Prostate gland (tissue), 2 donors: ENCODE data around the gene KIAA1586. TPM values are rescaled to one million over a fixed set of nuclear protein-coding genes. Genes with fewer than 3 reads are reported as not detected.

Experiments used
- DNase-seq: peaks from one replicate; pipeline ENCODE4 v3.0.0-alpha.2; 2019; ENCODE audit warnings: low spot score
- H3K27ac ChIP-seq, 2 donors: fragments of 200-600 bp; sonication (generic); 2 replicates each; pipeline ENCODE4 v1.5.1; 2017 to 2019
- H3K27me3 ChIP-seq: fragments of 200-600 bp; sonication (generic); replicated peaks from 2 replicates; pipeline ENCODE4 v1.5.1; 2019; ENCODE audit not compliant: insufficient read depth
- H3K36me3 ChIP-seq, 2 donors: fragments of 200-600 bp; sonication (generic); 1 replicate in 1 of 2; 2 replicates in 1 of 2; pipeline versions ENCODE4 v1.5.1 to v1.8.1; 2017 to 2019
- H3K4me1 ChIP-seq: fragments of 200-600 bp; sonication (generic); replicated peaks from 2 replicates; pipeline ENCODE4 v1.5.1; 2019
- H3K4me3 ChIP-seq, 2 donors: fragments of 200-600 bp; sonication (generic); 2 replicates each; pipeline ENCODE4 v1.5.1; 2017 to 2019
- H3K9me3 ChIP-seq: fragments of 200-600 bp; sonication (generic); 2 replicates; pipeline ENCODE4 v1.5.1; 2017
- POLR2A ChIP-seq: fragments of 450-650 bp; IDR thresholded peaks from one replicate; pipeline ENCODE4 v1.6.1; 2016; ENCODE audit warnings: antibody characterized with exemption, mild to moderate bottlenecking
- POLR2AphosphoS5 ChIP-seq: sonication (generic); formaldehyde crosslinking; IDR thresholded peaks from one replicate; pipeline ENCODE4 v1.6.1; 2017; ENCODE audit warnings: antibody characterized with exemption
- WGBS: methylation state at CpG from one replicate; pipeline ENCODE4 v1.1.5; 2018; 5-methylcytosine and 5-hydroxymethylcytosine counted together
- intact Hi-C: fragments of 100-400 bp; cut with DNase I; formaldehyde crosslinking; loops from one replicate; pipeline ENCODE4 v1.14.2; 2022
- total RNA-seq, 2 donors: library from RNA; depleted of rRNA; stranded (reverse); fragments of >200 nt; gene quantifications; one replicate each; pipeline ENCODE4 v1.1.0, GENCODE V29; 2016
- TF ChIP-seq, protein P1 (sequence below), 4 experiments: fragments of 200-600 bp in 2 of 4; fragments of 450-650 bp in 2 of 4; sonication (generic) in 2 of 4; IDR thresholded peaks; 1 replicate in 3 of 4; 2 replicates in 1 of 4; pipeline ENCODE4 v1.5.1; 2016 to 2019; ENCODE audit warnings: antibody characterized with exemption in 4 of 4, mild to moderate bottlenecking in 2 of 4, moderate library complexity in 2 of 4

KIAA1586 gene
- total RNA-seq, 2 donors from 2014 or later, result 7.8 to 9.2 TPM

DNA sequence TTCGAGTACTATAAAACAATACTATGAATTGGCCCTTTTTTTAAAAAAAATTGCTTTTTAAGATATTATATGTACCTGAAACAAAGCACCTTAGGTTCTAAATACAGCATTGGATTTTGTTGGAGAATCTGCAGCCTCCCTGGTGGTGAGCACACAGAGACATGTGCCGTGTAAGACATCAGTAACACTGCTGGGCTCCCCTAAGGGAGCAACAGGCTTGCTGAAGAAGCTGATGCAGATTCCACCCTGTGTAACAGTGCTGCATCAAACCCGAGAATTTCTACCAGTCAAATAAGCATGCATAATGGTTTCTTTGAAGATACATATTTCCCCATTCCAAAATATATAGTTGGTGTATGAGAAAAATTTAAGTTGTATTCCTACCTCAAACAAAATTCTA lies 17.4 kb downstream of the KIAA1586 start:
- DNase-seq, result no peak
- H3K4me3 ChIP-seq, result no peak overlapping the region
- no peak for TF ChIP-seq POLR2A
- TF ChIP-seq POLR2AphosphoS5, result no peak
- TF ChIP-seq, protein P1, sequence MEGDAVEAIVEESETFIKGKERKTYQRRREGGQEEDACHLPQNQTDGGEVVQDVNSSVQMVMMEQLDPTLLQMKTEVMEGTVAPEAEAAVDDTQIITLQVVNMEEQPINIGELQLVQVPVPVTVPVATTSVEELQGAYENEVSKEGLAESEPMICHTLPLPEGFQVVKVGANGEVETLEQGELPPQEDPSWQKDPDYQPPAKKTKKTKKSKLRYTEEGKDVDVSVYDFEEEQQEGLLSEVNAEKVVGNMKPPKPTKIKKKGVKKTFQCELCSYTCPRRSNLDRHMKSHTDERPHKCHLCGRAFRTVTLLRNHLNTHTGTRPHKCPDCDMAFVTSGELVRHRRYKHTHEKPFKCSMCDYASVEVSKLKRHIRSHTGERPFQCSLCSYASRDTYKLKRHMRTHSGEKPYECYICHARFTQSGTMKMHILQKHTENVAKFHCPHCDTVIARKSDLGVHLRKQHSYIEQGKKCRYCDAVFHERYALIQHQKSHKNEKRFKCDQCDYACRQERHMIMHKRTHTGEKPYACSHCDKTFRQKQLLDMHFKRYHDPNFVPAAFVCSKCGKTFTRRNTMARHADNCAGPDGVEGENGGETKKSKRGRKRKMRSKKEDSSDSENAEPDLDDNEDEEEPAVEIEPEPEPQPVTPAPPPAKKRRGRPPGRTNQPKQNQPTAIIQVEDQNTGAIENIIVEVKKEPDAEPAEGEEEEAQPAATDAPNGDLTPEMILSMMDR (IDR thresholded peaks at IDR 0.05), result no peak
- intact Hi-C loops, result no loop called here
- no peak overlapping the region for H3K27ac ChIP-seq
- no peaks in the 10 kb centered on the region for H3K36me3 ChIP-seq
- no peaks in the 10 kb centered on the region for H3K9me3 ChIP-seq
- H3K27me3 ChIP-seq, result no peaks in the 10 kb centered on the region
- H3K4me1 ChIP-seq, result no peaks in the 10 kb centered on the region
- 87% methylated on average over 3 of the region's 3 CpGs for WGBS

GRCh38 chr6:57064809-57065208 lies 18.3 kb downstream of the KIAA1586 start:
- no peaks in the 10 kb centered on the region for H3K36me3 ChIP-seq
- H3K9me3 ChIP-seq, result no peaks in the 10 kb centered on the region
- DNase-seq, result no peak
- H3K4me3 ChIP-seq, result no peak overlapping the region
- no peak for TF ChIP-seq POLR2AphosphoS5
- no peak for TF ChIP-seq POLR2A
- TF ChIP-seq, protein P1 (IDR thresholded peaks at IDR 0.05), result no peak
- whole genome bisulfite sequencing, result 76% methylated on average over 1 of the region's 1 CpG
- H3K4me1 ChIP-seq, result no peaks in the 10 kb centered on the region
- no peak overlapping the region for H3K27ac ChIP-seq
- intact Hi-C loops, result no loop called here
- H3K27me3 ChIP-seq, result no peaks in the 10 kb centered on the region

- no peak for TF ChIP-seq POLR2A
- TF ChIP-seq, protein P1 (IDR thresholded peaks at IDR 0.05), result no peak
- no peak for TF ChIP-seq POLR2AphosphoS5
- Histone ChIP-seq H3K36me3 (no peaks in the 10 kb centered on the region), H3K4me1 (no peaks in the 10 kb centered on the region), H3K27ac (no peak overlapping the region), H3K9me3 (no peaks in the 10 kb centered on the region), H3K27me3 (no peaks in the 10 kb centered on the region), H3K4me3 (no peak overlapping the region)
- no peak for DNase-seq
- intact Hi-C loops, result no loop called here
- WGBS, result 86% methylated on average over 1 of the region's 1 CpG
Observed at GRCh38 chr6:57068061-57068460, 21.6 kb downstream of the KIAA1586 start.

- H3K27me3 ChIP-seq, result no peaks in the 10 kb centered on the region
- H3K4me3 ChIP-seq, result no peak overlapping the region
- no peaks in the 10 kb centered on the region for H3K9me3 ChIP-seq
- DNase-seq, result no peak
- WGBS, result 59% methylated on average over 4 of the region's 4 CpGs
- TF ChIP-seq POLR2A, result no peak
- TF ChIP-seq, protein P1 (IDR thresholded peaks at IDR 0.05), result no peak
- no peak for TF ChIP-seq POLR2AphosphoS5
- no peak overlapping the region for H3K27ac ChIP-seq
- no peaks in the 10 kb centered on the region for H3K4me1 ChIP-seq
- no peaks in the 10 kb centered on the region for H3K36me3 ChIP-seq
- intact Hi-C loops, result no loop called here
Observed at GRCh38 chr6:57069228-57069627, 22.7 kb downstream of the KIAA1586 start.

DNA sequence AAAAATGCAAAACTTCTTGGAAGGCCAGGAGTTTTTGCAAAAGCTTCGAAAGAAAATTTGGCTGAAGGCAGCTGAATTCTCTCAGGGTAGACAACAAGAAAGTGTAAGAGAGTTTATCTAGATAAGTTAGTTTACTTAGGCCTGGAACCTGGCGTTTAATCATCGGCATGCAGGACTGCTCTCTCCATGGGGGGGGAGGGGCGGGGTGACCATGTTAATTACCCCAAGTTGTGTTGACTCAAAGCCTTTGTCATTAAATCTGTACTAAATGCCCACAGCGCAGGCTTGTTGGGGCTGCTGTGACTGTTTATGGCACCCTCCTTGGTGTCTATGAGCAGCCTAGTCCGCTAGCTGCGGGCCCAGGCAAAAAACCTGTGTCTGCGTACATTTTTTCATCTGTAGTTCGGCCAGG lies 23.4 kb downstream of the KIAA1586 start:
- no peak for DNase-seq
- WGBS, result 69% methylated on average over 9 of the region's 9 CpGs
- Histone ChIP-seq H3K9me3 (no peaks in the 10 kb centered on the region), H3K36me3 (no peaks in the 10 kb centered on the region), H3K27me3 (no peaks in the 10 kb centered on the region), H3K4me3 (no peak overlapping the region), H3K4me1 (no peaks in the 10 kb centered on the region), H3K27ac (no peak overlapping the region)
- no peak for TF ChIP-seq POLR2A
- intact Hi-C loops, result no loop called here
